K562 (cell line): ENCODE data around the gene DOCK1. TPM values are rescaled to one million over a fixed set of nuclear protein-coding genes. Genes with fewer than 3 reads are reported as not detected.

ENCODE experiments used
- ATAC-seq: fragments of 200-7000 bp; cut with Tn5 transposase; 3 replicates; pipeline ENCODE4 v1.9.1; 2020; ENCODE audit warnings: moderate library complexity
- BruUV-seq: library from RNA; stranded (reverse); fragments of 400-500 nt; replicated peaks from 2 replicates; lab custom pipeline; 2021; lab: Mats Ljungman, UMichigan
- CTCF ChIA-PET: fragments of 300-600 bp; formaldehyde crosslinking; extraction: SDS; loops from one replicate; lab custom pipeline; 2021; ENCODE audit warnings: low intra/inter-chr PET ratio; lab: Yijun Ruan, JAX
- POLR2A ChIA-PET: fragments of 300-600, 350-650 bp; sonication (Branson Sonifier 250); formaldehyde crosslinking; extraction: SDS; loops from one replicate; lab custom pipeline; 2021; ENCODE audit warnings: antibody characterized with exemption, inconsistent platforms; lab: Yijun Ruan, JAX
- DNase-seq, 4 experiments: peaks; one replicate each; pipeline versions ENCODE4 v3.0.0 to v3.0.0-alpha.2; 2011 to 2018; ENCODE audit warnings: low spot score in 3 of 4, mixed read lengths in 3 of 4; ENCODE audit errors: extremely low read depth in 1 of 4
- FAIRE-seq: peaks from 2 replicates; lab custom pipeline; 2011; peaks lifted over from hg19 to GRCh38; lab: Jason Lieb, UNC
- H2AFZ ChIP-seq: 2 replicates; pipeline ENCODE4 v1.6.0; 2011; ENCODE audit warnings: low read depth, low read length, control low read depth, inconsistent platforms
- H3K27ac ChIP-seq: fragments of 200-600 bp; 3 replicates; pipeline ENCODE4 v1.8.0; 2011; ENCODE audit warnings: low read depth, mild to moderate bottlenecking, control low read depth, inconsistent platforms, low read length, moderate library complexity, mixed read lengths; ENCODE audit errors: extremely low read depth
- H3K27me3 ChIP-seq, 2 experiments: fragments of 300-600 bp in 1 of 2; 2 replicates in 1 of 2; 3 replicates in 1 of 2; pipeline versions ENCODE4 v1.6.0 to v1.8.0; 2011; ENCODE audit warnings: inconsistent platforms in 2 of 2, low read length in 2 of 2, mild to moderate bottlenecking in 1 of 2, mixed read lengths in 1 of 2, moderate library complexity in 1 of 2; ENCODE audit not compliant: control insufficient read depth in 2 of 2, insufficient read depth in 2 of 2
- H3K36me3 ChIP-seq: fragments of 300-600 bp; 3 replicates; pipeline ENCODE4 v1.8.0; 2011; ENCODE audit warnings: mild to moderate bottlenecking, low read length, inconsistent platforms; ENCODE audit not compliant: control insufficient read depth, insufficient read depth
- H3K4me1 ChIP-seq, 2 experiments: fragments of 200-600 bp in 1 of 2; replicated peaks in 1 of 2; 2 replicates in 1 of 2; 3 replicates in 1 of 2; pipeline versions ENCODE4 v1.5.1 to v1.8.0; 2011; ENCODE audit warnings: inconsistent platforms in 2 of 2, low read length in 2 of 2, mild to moderate bottlenecking in 1 of 2, mixed read lengths in 1 of 2, moderate library complexity in 1 of 2; ENCODE audit not compliant: control insufficient read depth in 2 of 2, insufficient read depth in 2 of 2
- H3K4me2 ChIP-seq: 2 replicates; pipeline ENCODE4 v1.6.1; 2011; ENCODE audit warnings: low read length, control low read depth, inconsistent platforms, mixed read lengths; ENCODE audit not compliant: insufficient read depth
- H3K4me3 ChIP-seq: fragments of 200-600 bp; sonication (generic), shearing (Covaris generic); 2 replicates; pipeline ENCODE4 v1.5.1; 2016; ENCODE audit warnings: control low read depth, inconsistent platforms
- H3K79me2 ChIP-seq: fragments of 200-600 bp; 3 replicates; pipeline ENCODE4 v1.8.0; 2011; ENCODE audit warnings: low read length, inconsistent platforms; ENCODE audit not compliant: control insufficient read depth, insufficient read depth
- H3K9ac ChIP-seq, 2 experiments: 2 replicates each; pipeline versions ENCODE4 v1.6.0 to v1.6.1; 2011; ENCODE audit warnings: low read depth in 2 of 2, low read length in 2 of 2, control low read depth in 1 of 2, inconsistent platforms in 1 of 2, mild to moderate bottlenecking in 1 of 2, mixed read lengths in 1 of 2; ENCODE audit not compliant: insufficient read depth in 1 of 2
- H3K9me1 ChIP-seq: one replicate; pipeline ENCODE4 v1.6.0; 2011; ENCODE audit warnings: inconsistent platforms, mild to moderate bottlenecking, low read length, moderate library complexity; ENCODE audit not compliant: control insufficient read depth, insufficient read depth
- H3K9me3 ChIP-seq: replicated peaks from 2 replicates; pipeline ENCODE4 v1.5.1; 2011; ENCODE audit warnings: low read depth, low read length, inconsistent platforms; ENCODE audit not compliant: control insufficient read depth, insufficient read depth
- H4K20me1 ChIP-seq: replicated peaks from 2 replicates; pipeline ENCODE4 v1.6.1; 2011; ENCODE audit warnings: low read length, inconsistent platforms, mixed read lengths; ENCODE audit not compliant: control insufficient read depth, insufficient read depth
- C11orf30 ChIP-seq: fragments of 450-650 bp; IDR thresholded peaks from 2 replicates; pipeline ENCODE4 v1.6.1; 2016; ENCODE audit warnings: low read depth, mild to moderate bottlenecking
- E2F3 ChIP-seq: fragments of 250-450 bp; sonication (Bioruptor Pico); IDR thresholded peaks from 2 replicates; pipeline ENCODE4 v1.4.0; 2020; ENCODE audit warnings: mild to moderate bottlenecking
- KDM2B ChIP-seq: fragments of 250-450 bp; sonication (Bioruptor Pico); IDR thresholded peaks from 2 replicates; pipeline ENCODE4 v1.8.0; 2021; ENCODE audit warnings: mild to moderate bottlenecking, moderate library complexity
- KLF13 ChIP-seq: fragments of 450-650 bp; IDR thresholded peaks from 2 replicates; pipeline ENCODE4 v1.6.1; 2016; ENCODE audit warnings: missing genetic modification characterization, low read depth, mild to moderate bottlenecking, missing compliant biosample characterization, moderate library complexity, borderline replicate concordance
- MAFF ChIP-seq: IDR thresholded peaks from 2 replicates; pipeline ENCODE4 v1.6.1; 2012; ENCODE audit warnings: low read length, improper control_type of control experiment
- MAZ ChIP-seq, 2 experiments: fragments of 450-650 bp in 1 of 2; sonication (generic) in 1 of 2; formaldehyde crosslinking; IDR thresholded peaks in 1 of 2; conservative IDR thresholded peaks in 1 of 2; 2 replicates each; pipeline versions ENCODE4 v1.4.0 to v1.5.0; 2020; ENCODE audit warnings: mild to moderate bottlenecking in 1 of 2, missing genetic modification reagents in 1 of 2
- MCM2 ChIP-seq: fragments of 450-650 bp; IDR thresholded peaks from 2 replicates; pipeline ENCODE4 v1.6.1; 2017; ENCODE audit warnings: low read depth, mild to moderate bottlenecking
- ZKSCAN8 ChIP-seq: fragments of 200-800 bp; sonication (Bioruptor generic); IDR thresholded peaks from 2 replicates; pipeline ENCODE4 v1.6.1; 2016; ENCODE audit warnings: missing genetic modification characterization, missing compliant biosample characterization
- ZNF408 ChIP-seq: fragments of 250-450 bp; sonication (Bioruptor Pico); IDR thresholded peaks from 2 replicates; pipeline ENCODE4 v1.4.0; 2020; ENCODE audit warnings: low read depth, mild to moderate bottlenecking, moderate library complexity
- ZNF717 ChIP-seq: fragments of 250-450 bp; sonication (Bioruptor Pico); IDR thresholded peaks from 2 replicates; pipeline ENCODE4 v1.5.0; 2021
- WGBS: fragments of 100-300 bp; shearing (Covaris generic); methylation state at CpG from one replicate; pipeline ENCODE4 v1.1.6; 2016; ENCODE audit warnings: low coverage, mixed read lengths; ENCODE audit not compliant: insufficient coverage; ENCODE audit errors: missing lambda C conversion rate; 5-methylcytosine and 5-hydroxymethylcytosine counted together
- in situ Hi-C: fragments of 300-500 bp; cut with MboI; formaldehyde crosslinking; loops from 4 replicates; pipeline ENCODE4 v1.15.0; 2018; ENCODE audit warnings: inconsistent platforms, mixed read lengths
- intact Hi-C: fragments of 100-400 bp; cut with micrococcal nuclease; formaldehyde crosslinking; loops from 2 replicates; pipeline ENCODE4 v1.14.2; 2022
- polyA plus RNA-seq, 8 experiments: library from polyadenylated mRNA; depleted of rRNA in 4 of 8; stranded (reverse) in 5 of 8; unstranded in 3 of 8; fragments of >200 nt; fragmentation: Nextera tagmentation in 2 of 8; fragmentation: Illumina TruSeq in 1 of 8; extraction: Ambion mirVana in 2 of 8; extraction: Trizol in 1 of 8; gene quantifications; 2 replicates each; pipeline versions ENCODE4 v1.2.1 to v1.2.3, GENCODE V29; 2011 to 2014; ENCODE audit warnings: inconsistent platforms in 1 of 8, missing spikeins in 1 of 8
- total RNA-seq, 7 experiments: library from RNA; depleted of rRNA in 6 of 7; stranded (reverse); fragments of >200 nt in 6 of 7; fragmentation: Illumina TruSeq in 2 of 7; extraction: Trizol in 2 of 7; gene quantifications; 2 replicates each; pipeline versions ENCODE4 v1.2.1 to v1.2.3, GENCODE V29; 2011 to 2021; ENCODE audit warnings: low replicate concordance in 1 of 7
- TF ChIP-seq, protein P1 (sequence below): fragments of 250-450 bp; sonication (Bioruptor Pico); IDR thresholded peaks from 2 replicates; pipeline ENCODE4 v1.8.0; 2022; ENCODE audit warnings: inconsistent platforms, mild to moderate bottlenecking, moderate library complexity, borderline replicate concordance
- TF ChIP-seq, protein P2 (sequence below): fragments of 250-450 bp; sonication (Bioruptor Pico); IDR thresholded peaks from 2 replicates; pipeline ENCODE4 v1.8.0; 2021; ENCODE audit warnings: mild to moderate bottlenecking, moderate library complexity
- TF ChIP-seq, protein P3 (sequence below): IDR thresholded peaks from 2 replicates; pipeline ENCODE4 v1.6.1; 2012; ENCODE audit warnings: low read depth, low read length, improper control_type of control experiment, borderline replicate concordance
- TF ChIP-seq, protein P4 (sequence below): fragments of 250-450 bp; sonication (Bioruptor Pico); IDR thresholded peaks from 2 replicates; pipeline ENCODE4 v1.4.0; 2020
- TF ChIP-seq, protein P5 (sequence below): fragments of 450-650 bp; IDR thresholded peaks from 2 replicates; pipeline ENCODE4 v1.7.0; 2016; ENCODE audit warnings: borderline replicate concordance

The DOCK1 gene
- total and polyA plus RNA-seq, 9 of the 15 experiments (the other 6 are each of a cell fraction or from before 2014, with no cell fraction given), result 0.31 TPM; not detected in 8

DNA sequence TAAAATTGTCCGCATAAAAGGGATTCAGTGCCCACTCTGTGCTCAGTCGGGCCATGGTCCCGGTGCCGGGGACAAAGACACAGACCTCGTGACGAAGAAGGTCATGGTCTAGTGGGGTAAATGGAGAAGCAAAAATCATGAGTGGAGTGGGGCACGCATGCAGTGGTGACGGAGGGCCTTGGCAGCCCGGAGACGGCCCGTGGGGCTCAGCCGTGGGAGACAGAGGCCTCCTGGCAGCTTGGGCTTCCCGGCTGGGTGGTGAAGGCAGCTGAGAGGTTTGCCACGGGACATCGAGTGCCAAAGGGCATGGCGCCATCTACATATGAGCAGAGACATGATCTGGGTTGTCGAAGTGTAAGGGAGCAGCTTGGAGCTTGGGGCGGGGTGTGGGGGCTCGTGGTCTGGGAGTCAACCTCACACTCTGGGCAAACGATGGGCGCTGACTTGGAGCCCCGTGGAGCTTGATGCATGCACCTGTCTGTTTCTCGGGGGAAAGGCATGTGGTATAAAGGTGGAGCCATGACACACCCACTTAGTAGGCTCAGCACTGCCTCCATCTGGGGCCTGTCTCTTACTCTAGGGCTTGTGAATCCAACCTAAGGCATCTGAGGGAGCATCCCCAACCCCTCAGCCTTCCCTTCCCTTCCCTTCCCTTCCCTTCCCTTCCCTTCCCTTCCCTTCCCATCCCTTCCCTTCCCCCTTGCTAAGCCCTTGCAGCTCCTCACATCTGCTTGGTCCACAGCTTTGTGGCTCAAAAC, 442.2 kb downstream of the DOCK1 start:
- DNase-seq (no peak), FAIRE-seq (no peak), ATAC-seq (no peak)
- H3K36me3 ChIP-seq, result no peaks in the 10 kb centered on the region
- no peak overlapping the region for H3K9ac ChIP-seq
- ChIA-PET CTCF (no interaction called here), POLR2A (no interaction called here)
- no peaks in the 10 kb centered on the region for H3K4me1 ChIP-seq
- H3K9me1 ChIP-seq, result no peaks in the 10 kb centered on the region
- no TSS peak for BruUV-seq
- in situ Hi-C loops (no loop called here), intact Hi-C loops (no loop called here)
- H4K20me1 ChIP-seq, result no peaks in the 10 kb centered on the region
- no peaks in the 10 kb centered on the region for H3K79me2 ChIP-seq
- no peak overlapping the region for H3K4me2 ChIP-seq
- no peaks in the 10 kb centered on the region for H3K9me3 ChIP-seq
- H3K4me3 ChIP-seq, result no peak overlapping the region
- H2AFZ ChIP-seq, result no peak overlapping the region
- 1% methylated on average over 10 of the region's 23 CpGs for WGBS
- H3K27me3 ChIP-seq, result no peaks in the 10 kb centered on the region
- no peak overlapping the region for H3K27ac ChIP-seq
- TF ChIP-seq ZKSCAN8 (no peak), MAFF (no peak), KDM2B (no peak), C11orf30 (no peak), E2F3 (CRISPR knock-in tag) (no peak), ZNF408 (no peak), MCM2 (no peak), MAZ (CRISPR knock-in tag; conservative IDR thresholded peaks at IDR 0.05 in 1 of 2, IDR thresholded peaks at IDR 0.05 in 1 of 2) (no peak), ZNF717 (CRISPR knock-in tag) (no peak), KLF13 (no peak)
- TF ChIP-seq, protein P1, sequence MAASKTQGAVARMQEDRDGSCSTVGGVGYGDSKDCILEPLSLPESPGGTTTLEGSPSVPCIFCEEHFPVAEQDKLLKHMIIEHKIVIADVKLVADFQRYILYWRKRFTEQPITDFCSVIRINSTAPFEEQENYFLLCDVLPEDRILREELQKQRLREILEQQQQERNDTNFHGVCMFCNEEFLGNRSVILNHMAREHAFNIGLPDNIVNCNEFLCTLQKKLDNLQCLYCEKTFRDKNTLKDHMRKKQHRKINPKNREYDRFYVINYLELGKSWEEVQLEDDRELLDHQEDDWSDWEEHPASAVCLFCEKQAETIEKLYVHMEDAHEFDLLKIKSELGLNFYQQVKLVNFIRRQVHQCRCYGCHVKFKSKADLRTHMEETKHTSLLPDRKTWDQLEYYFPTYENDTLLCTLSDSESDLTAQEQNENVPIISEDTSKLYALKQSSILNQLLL (CRISPR knock-in tag), result no peak
- TF ChIP-seq, protein P2, sequence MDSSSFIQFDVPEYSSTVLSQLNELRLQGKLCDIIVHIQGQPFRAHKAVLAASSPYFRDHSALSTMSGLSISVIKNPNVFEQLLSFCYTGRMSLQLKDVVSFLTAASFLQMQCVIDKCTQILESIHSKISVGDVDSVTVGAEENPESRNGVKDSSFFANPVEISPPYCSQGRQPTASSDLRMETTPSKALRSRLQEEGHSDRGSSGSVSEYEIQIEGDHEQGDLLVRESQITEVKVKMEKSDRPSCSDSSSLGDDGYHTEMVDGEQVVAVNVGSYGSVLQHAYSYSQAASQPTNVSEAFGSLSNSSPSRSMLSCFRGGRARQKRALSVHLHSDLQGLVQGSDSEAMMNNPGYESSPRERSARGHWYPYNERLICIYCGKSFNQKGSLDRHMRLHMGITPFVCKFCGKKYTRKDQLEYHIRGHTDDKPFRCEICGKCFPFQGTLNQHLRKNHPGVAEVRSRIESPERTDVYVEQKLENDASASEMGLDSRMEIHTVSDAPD, result no peak
- TF ChIP-seq, protein P3, sequence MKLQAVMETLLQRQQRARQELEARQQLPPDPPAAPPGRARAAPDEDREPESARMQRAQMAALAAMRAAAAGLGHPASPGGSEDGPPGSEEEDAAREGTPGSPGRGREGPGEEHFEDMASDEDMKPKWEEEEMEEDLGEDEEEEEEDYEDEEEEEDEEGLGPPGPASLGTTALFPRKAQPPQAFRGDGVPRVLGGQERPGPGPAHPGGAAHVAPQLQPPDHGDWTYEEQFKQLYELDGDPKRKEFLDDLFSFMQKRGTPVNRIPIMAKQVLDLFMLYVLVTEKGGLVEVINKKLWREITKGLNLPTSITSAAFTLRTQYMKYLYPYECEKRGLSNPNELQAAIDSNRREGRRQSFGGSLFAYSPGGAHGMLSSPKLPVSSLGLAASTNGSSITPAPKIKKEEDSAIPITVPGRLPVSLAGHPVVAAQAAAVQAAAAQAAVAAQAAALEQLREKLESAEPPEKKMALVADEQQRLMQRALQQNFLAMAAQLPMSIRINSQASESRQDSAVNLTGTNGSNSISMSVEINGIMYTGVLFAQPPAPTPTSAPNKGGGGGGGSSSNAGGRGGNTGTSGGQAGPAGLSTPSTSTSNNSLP, result no peak
- TF ChIP-seq, protein P4, sequence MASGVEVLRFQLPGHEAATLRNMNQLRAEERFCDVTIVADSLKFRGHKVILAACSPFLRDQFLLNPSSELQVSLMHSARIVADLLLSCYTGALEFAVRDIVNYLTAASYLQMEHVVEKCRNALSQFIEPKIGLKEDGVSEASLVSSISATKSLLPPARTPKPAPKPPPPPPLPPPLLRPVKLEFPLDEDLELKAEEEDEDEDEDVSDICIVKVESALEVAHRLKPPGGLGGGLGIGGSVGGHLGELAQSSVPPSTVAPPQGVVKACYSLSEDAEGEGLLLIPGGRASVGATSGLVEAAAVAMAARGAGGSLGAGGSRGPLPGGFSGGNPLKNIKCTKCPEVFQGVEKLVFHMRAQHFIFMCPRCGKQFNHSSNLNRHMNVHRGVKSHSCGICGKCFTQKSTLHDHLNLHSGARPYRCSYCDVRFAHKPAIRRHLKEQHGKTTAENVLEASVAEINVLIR (CRISPR knock-in tag), result no peak
- TF ChIP-seq, protein P5, sequence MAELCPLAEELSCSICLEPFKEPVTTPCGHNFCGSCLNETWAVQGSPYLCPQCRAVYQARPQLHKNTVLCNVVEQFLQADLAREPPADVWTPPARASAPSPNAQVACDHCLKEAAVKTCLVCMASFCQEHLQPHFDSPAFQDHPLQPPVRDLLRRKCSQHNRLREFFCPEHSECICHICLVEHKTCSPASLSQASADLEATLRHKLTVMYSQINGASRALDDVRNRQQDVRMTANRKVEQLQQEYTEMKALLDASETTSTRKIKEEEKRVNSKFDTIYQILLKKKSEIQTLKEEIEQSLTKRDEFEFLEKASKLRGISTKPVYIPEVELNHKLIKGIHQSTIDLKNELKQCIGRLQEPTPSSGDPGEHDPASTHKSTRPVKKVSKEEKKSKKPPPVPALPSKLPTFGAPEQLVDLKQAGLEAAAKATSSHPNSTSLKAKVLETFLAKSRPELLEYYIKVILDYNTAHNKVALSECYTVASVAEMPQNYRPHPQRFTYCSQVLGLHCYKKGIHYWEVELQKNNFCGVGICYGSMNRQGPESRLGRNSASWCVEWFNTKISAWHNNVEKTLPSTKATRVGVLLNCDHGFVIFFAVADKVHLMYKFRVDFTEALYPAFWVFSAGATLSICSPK, result no peak
